CD14-positive monocyte (primary cell): Measurements from ENCODE around the gene SGCD. TPM values are rescaled to one million over a fixed set of nuclear protein-coding genes. Genes with fewer than 3 reads are reported as not detected.

Experiments used
- DNase-seq, 3 donors: peaks; one replicate each; pipeline ENCODE4 v3.0.0-alpha.2; 2011 to 2022
- H2AFZ ChIP-seq: 2 replicates; pipeline ENCODE4 v1.6.0; 2012; ENCODE audit warnings: mild to moderate bottlenecking, low read depth, low read length, inconsistent platforms; ENCODE audit not compliant: insufficient read depth, poor library complexity, severe bottlenecking
- H3K27ac ChIP-seq, 2 donors: 1 replicate in 1 of 2; 2 replicates in 1 of 2; pipeline ENCODE4 v1.5.1; 2012 to 2013; ENCODE audit warnings: low read length in 2 of 2, control low read depth in 1 of 2, inconsistent platforms in 1 of 2, low read depth in 1 of 2, mild to moderate bottlenecking in 1 of 2
- H3K27me3 ChIP-seq, 2 donors: one replicate each; pipeline versions ENCODE4 v1.6.0 to v1.6.1; 2011 to 2013; ENCODE audit warnings: low read length in 2 of 2; ENCODE audit not compliant: control insufficient read depth in 2 of 2, insufficient read depth in 2 of 2
- H3K36me3 ChIP-seq, 2 donors: replicated peaks in 1 of 2; 1 replicate in 1 of 2; 2 replicates in 1 of 2; pipeline versions ENCODE4 v1.5.1 to v1.6.1; 2012 to 2013; ENCODE audit warnings: low read length in 2 of 2, control low read depth in 1 of 2, inconsistent platforms in 1 of 2, mild to moderate bottlenecking in 1 of 2; ENCODE audit not compliant: insufficient read depth in 2 of 2, control insufficient read depth in 1 of 2
- H3K4me1 ChIP-seq, 2 donors: 1 replicate in 1 of 2; 2 replicates in 1 of 2; pipeline versions ENCODE4 v1.5.1 to v1.6.1; 2012 to 2013; ENCODE audit warnings: low read length in 2 of 2, control low read depth in 1 of 2, inconsistent platforms in 1 of 2, mild to moderate bottlenecking in 1 of 2, moderate library complexity in 1 of 2; ENCODE audit not compliant: insufficient read depth in 2 of 2, control insufficient read depth in 1 of 2
- H3K4me2 ChIP-seq: replicated peaks from 2 replicates; pipeline ENCODE3; 2012; ENCODE audit warnings: low read length, moderate library complexity, mild to moderate bottlenecking; ENCODE audit not compliant: poor library complexity, severe bottlenecking; ENCODE audit errors: extremely low read depth
- H3K4me3 ChIP-seq, 3 experiments: fragments of 200-600 bp in 1 of 3; sonication (generic) in 1 of 3; replicated peaks in 1 of 3; 1 replicate in 2 of 3; 2 replicates in 1 of 3; pipeline ENCODE4 v1.5.1; 2011 to 2013; ENCODE audit warnings: low read length in 3 of 3, mild to moderate bottlenecking in 3 of 3, control low read depth in 2 of 3, low read depth in 2 of 3, inconsistent platforms in 1 of 3, moderate library complexity in 1 of 3
- H3K79me2 ChIP-seq: 2 replicates; pipeline ENCODE4 v1.6.0; 2012; ENCODE audit warnings: mild to moderate bottlenecking, control low read depth, inconsistent platforms, low read length, moderate library complexity; ENCODE audit not compliant: insufficient read depth
- H3K9ac ChIP-seq: 2 replicates; pipeline ENCODE4 v1.6.0; 2017; ENCODE audit warnings: low read length, mild to moderate bottlenecking; ENCODE audit not compliant: insufficient read depth, poor library complexity, severe bottlenecking
- H3K9me3 ChIP-seq, 2 donors: replicated peaks in 1 of 2; 1 replicate in 1 of 2; 2 replicates in 1 of 2; pipeline versions ENCODE4 v1.5.1 to v1.6.1; 2012 to 2013; ENCODE audit warnings: low read length in 2 of 2, control low read depth in 1 of 2; ENCODE audit not compliant: control insufficient read depth in 1 of 2, insufficient read depth in 1 of 2
- H4K20me1 ChIP-seq: 2 replicates; pipeline ENCODE4 v1.6.0; 2012; ENCODE audit warnings: mild to moderate bottlenecking, low read length, control low read depth, moderate library complexity; ENCODE audit not compliant: insufficient read depth
- H3K27ac Mint-ChIP-seq, 7 donors: one replicate each; pipeline ENCODE4 v1.8.0; 2020; ENCODE audit warnings: mild to moderate bottlenecking in 7 of 7, mixed read lengths in 7 of 7, moderate library complexity in 6 of 7, inconsistent platforms in 2 of 7
- H3K27me3 Mint-ChIP-seq, 3 donors: one replicate each; pipeline ENCODE4 v1.8.0; 2021 to 2022; ENCODE audit warnings: low read depth in 3 of 3, mild to moderate bottlenecking in 3 of 3, mixed read lengths in 3 of 3, moderate library complexity in 3 of 3, inconsistent platforms in 1 of 3
- H3K36me3 Mint-ChIP-seq, 2 donors: one replicate each; pipeline ENCODE4 v1.8.0; 2020; ENCODE audit warnings: mixed read lengths in 2 of 2, inconsistent platforms in 1 of 2, mild to moderate bottlenecking in 1 of 2
- H3K4me1 Mint-ChIP-seq: one replicate; pipeline ENCODE4 v1.8.0; 2020; ENCODE audit warnings: mild to moderate bottlenecking, mixed read lengths
- H3K4me3 Mint-ChIP-seq, 2 donors: one replicate each; pipeline ENCODE4 v1.8.0; 2020; ENCODE audit warnings: mild to moderate bottlenecking in 2 of 2, mixed read lengths in 2 of 2, moderate library complexity in 1 of 2
- H3K9me3 Mint-ChIP-seq, 7 donors: one replicate each; pipeline ENCODE4 v1.8.0; 2020 to 2022; ENCODE audit warnings: mixed read lengths in 7 of 7, mild to moderate bottlenecking in 6 of 7, moderate library complexity in 6 of 7, inconsistent platforms in 2 of 7
- WGBS: methylation state at CpG from one replicate; pipeline ENCODE4 v1.1.5; 2013; ENCODE audit warnings: missing lambda C conversion rate; ENCODE audit not compliant: insufficient coverage; 5-methylcytosine and 5-hydroxymethylcytosine counted together
- intact Hi-C, 2 donors: fragments of 100-400 bp; cut with micrococcal nuclease; formaldehyde crosslinking; loops; one replicate each; pipeline versions ENCODE4 v1.15.0 to v1.15.1; 2023
- polyA plus RNA-seq, 3 donors: library from polyadenylated mRNA; depleted of rRNA in 1 of 3; unstranded in 2 of 3; stranded (reverse) in 1 of 3; fragments of 300-500 nt in 2 of 3; fragments of >200 nt in 1 of 3; fragmentation: Illumina TruSeq in 2 of 3; gene quantifications; 1 replicate in 2 of 3; 2 replicates in 1 of 3; pipeline ENCODE4 v1.2.3, GENCODE V29; 2012 to 2021
- TF ChIP-seq, protein P1 (sequence below): fragments of 200-600 bp; IDR thresholded peaks from one replicate; pipeline ENCODE4 v1.8.0; 2022; ENCODE audit warnings: antibody characterized with exemption, mild to moderate bottlenecking

SGCD gene
- polyA plus RNA-seq, 3 donors: not detected

DNA sequence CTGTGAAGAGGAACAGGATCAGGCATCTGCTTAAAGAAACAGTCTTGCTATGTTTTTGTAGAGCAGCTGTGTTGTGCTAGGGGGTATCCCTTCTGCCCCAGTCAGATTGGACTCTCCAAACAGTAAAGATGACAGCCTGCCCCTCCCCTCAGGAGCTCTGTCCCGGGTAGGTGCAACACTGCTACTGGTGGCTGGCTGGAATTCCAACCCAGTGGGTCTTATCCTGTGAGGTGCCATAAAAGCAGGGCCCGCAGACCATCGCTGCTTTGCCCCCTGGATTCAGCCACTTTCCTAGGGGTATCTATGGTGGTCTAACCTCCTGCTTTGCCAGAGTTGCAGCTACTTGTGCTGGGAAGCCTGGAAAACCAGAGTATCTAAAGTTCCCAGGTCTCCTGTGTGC is 408.5 kb downstream of the SGCD start:
- no peak for DNase-seq
- Mint-ChIP-seq H3K9me3 (peaks cover 0 to 4% (median 0%) of the 10 kb centered on the region in 7 donors), H3K36me3 (no peaks in the 10 kb centered on the region), H3K27me3 (no peaks in the 10 kb centered on the region), H3K27ac (no peak overlapping the region), H3K4me1 (no peaks in the 10 kb centered on the region), H3K4me3 (no peak overlapping the region)
- H3K4me2 ChIP-seq: no peak overlapping the region
- no peaks in the 10 kb centered on the region for H3K4me1 ChIP-seq
- WGBS: 65% methylated on average over 3 of the region's 3 CpGs
- no peak overlapping the region for H3K9ac ChIP-seq
- no peak overlapping the region for H2AFZ ChIP-seq
- TF ChIP-seq, protein P1, sequence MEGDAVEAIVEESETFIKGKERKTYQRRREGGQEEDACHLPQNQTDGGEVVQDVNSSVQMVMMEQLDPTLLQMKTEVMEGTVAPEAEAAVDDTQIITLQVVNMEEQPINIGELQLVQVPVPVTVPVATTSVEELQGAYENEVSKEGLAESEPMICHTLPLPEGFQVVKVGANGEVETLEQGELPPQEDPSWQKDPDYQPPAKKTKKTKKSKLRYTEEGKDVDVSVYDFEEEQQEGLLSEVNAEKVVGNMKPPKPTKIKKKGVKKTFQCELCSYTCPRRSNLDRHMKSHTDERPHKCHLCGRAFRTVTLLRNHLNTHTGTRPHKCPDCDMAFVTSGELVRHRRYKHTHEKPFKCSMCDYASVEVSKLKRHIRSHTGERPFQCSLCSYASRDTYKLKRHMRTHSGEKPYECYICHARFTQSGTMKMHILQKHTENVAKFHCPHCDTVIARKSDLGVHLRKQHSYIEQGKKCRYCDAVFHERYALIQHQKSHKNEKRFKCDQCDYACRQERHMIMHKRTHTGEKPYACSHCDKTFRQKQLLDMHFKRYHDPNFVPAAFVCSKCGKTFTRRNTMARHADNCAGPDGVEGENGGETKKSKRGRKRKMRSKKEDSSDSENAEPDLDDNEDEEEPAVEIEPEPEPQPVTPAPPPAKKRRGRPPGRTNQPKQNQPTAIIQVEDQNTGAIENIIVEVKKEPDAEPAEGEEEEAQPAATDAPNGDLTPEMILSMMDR: no peak
- H3K27me3 ChIP-seq: no peaks in the 10 kb centered on the region
- H3K79me2 ChIP-seq: no peaks in the 10 kb centered on the region
- no peaks in the 10 kb centered on the region for H3K36me3 ChIP-seq
- no peaks in the 10 kb centered on the region for H3K9me3 ChIP-seq
- no peak overlapping the region for H3K4me3 ChIP-seq
- no peaks in the 10 kb centered on the region for H4K20me1 ChIP-seq
- no peak overlapping the region for H3K27ac ChIP-seq
- intact Hi-C loops: no loop called here

DNA sequence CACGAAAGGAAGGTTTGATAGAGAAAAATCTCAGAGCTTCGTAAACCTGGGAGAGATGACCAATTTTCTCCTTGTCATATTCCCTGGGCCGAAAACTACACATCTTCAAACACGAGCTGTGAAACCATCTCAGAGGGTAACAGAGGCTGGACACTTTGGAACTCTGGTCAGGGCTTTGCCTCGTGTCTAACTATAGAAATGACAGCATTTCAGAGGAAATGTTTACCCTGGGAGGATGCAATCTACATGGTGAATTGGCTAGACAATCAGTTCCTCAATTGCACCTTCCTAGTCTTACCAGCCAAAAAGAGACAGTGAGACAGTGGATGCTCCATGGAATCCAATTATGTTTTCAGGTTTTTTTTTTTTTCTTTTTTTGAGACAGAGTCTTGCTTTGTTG is 414.6 kb downstream of the SGCD start:
- 50% methylated on average over 2 of the region's 5 CpGs for WGBS
- no peaks in the 10 kb centered on the region for H3K36me3 Mint-ChIP-seq

More for the DNA sequence above, 414.6 kb downstream of the SGCD start:
- Mint-ChIP-seq H3K27me3 (peaks cover 0 to 4% (median 0%) of the 10 kb centered on the region in 3 donors), H3K27ac (no peak overlapping the region), H3K4me1 (no peaks in the 10 kb centered on the region), H3K9me3 (peaks cover 0 to 3% (median 0%) of the 10 kb centered on the region in 7 donors), H3K4me3 (no peak overlapping the region)
- Histone ChIP-seq H2AFZ (no peak overlapping the region), H3K79me2 (no peaks in the 10 kb centered on the region), H3K27ac (no peak overlapping the region), H3K9me3 (no peaks in the 10 kb centered on the region), H4K20me1 (no peaks in the 10 kb centered on the region), H3K4me2 (no peak overlapping the region), H3K9ac (no peak overlapping the region), H3K36me3 (no peaks in the 10 kb centered on the region), H3K27me3 (no peaks in the 10 kb centered on the region), H3K4me3 (no peak overlapping the region), H3K4me1 (no peaks in the 10 kb centered on the region)
- TF ChIP-seq, protein P1: no peak
- no peak for DNase-seq
- intact Hi-C loops: no loop called here
